Mesendoderm (in vitro differentiated cells): ENCODE data around the gene CLEC18C.

Source experiments
- DNase-seq: peaks from one replicate; pipeline ENCODE4 v3.0.0; 2013
- H2AK5ac ChIP-seq: 2 replicates; pipeline ENCODE4 v1.6.1; 2013; ENCODE audit warnings: low read length, inconsistent platforms
- H2BK120ac ChIP-seq: 2 replicates; pipeline ENCODE4 v1.6.1; 2013; ENCODE audit warnings: low read depth, mild to moderate bottlenecking, low read length, moderate library complexity, mixed read lengths
- H2BK15ac ChIP-seq: replicated peaks from 2 replicates; pipeline ENCODE4 v1.6.1; 2013; ENCODE audit warnings: low read depth, mild to moderate bottlenecking, moderate library complexity
- H2BK5ac ChIP-seq: 2 replicates; pipeline ENCODE4 v1.6.1; 2013; ENCODE audit warnings: low read length, inconsistent platforms
- H3K18ac ChIP-seq: 2 replicates; pipeline ENCODE4 v1.6.1; 2013; ENCODE audit warnings: mild to moderate bottlenecking, low read length, mixed read lengths
- H3K23ac ChIP-seq: one replicate; pipeline ENCODE4 v1.6.1; 2013; ENCODE audit warnings: low read length
- H3K27ac ChIP-seq: 2 replicates; pipeline ENCODE4 v1.5.1; 2013; ENCODE audit warnings: low read depth, mild to moderate bottlenecking, inconsistent platforms, low read length, moderate library complexity
- H3K27me3 ChIP-seq: 2 replicates; pipeline ENCODE4 v1.6.1; 2013; ENCODE audit warnings: low read length, control low read depth, mild to moderate bottlenecking, inconsistent platforms; ENCODE audit not compliant: insufficient read depth, poor library complexity
- H3K36me3 ChIP-seq: 2 replicates; pipeline ENCODE4 v1.6.1; 2013; ENCODE audit warnings: low read length, inconsistent platforms; ENCODE audit not compliant: control insufficient read depth, insufficient read depth
- H3K4ac ChIP-seq: one replicate; pipeline ENCODE4 v1.6.1; 2013; ENCODE audit warnings: low read depth, mild to moderate bottlenecking, low read length, moderate library complexity
- H3K4me1 ChIP-seq: 2 replicates; pipeline ENCODE4 v1.6.1; 2013; ENCODE audit warnings: low read depth, low read length, inconsistent platforms; ENCODE audit not compliant: control insufficient read depth
- H3K4me2 ChIP-seq: 2 replicates; pipeline ENCODE4 v1.6.1; 2013; ENCODE audit warnings: low read length
- H3K4me3 ChIP-seq: 2 replicates; pipeline ENCODE4 v1.5.1; 2013; ENCODE audit warnings: mild to moderate bottlenecking, low read length
- H3K56ac ChIP-seq: one replicate; pipeline ENCODE4 v1.6.1; 2013; ENCODE audit warnings: low read length
- H3K79me1 ChIP-seq: 2 replicates; pipeline ENCODE4 v1.6.1; 2013; ENCODE audit warnings: low read length, inconsistent platforms
- H3K79me2 ChIP-seq: 2 replicates; pipeline ENCODE4 v1.6.1; 2013; ENCODE audit warnings: mild to moderate bottlenecking, low read length; ENCODE audit not compliant: control insufficient read depth, insufficient read depth
- H3K9ac ChIP-seq: 2 replicates; pipeline ENCODE4 v1.6.1; 2013; ENCODE audit warnings: low read length, inconsistent platforms
- H4K5ac ChIP-seq: one replicate; pipeline ENCODE4 v1.6.1; 2013; ENCODE audit warnings: low read length
- H4K8ac ChIP-seq: one replicate; pipeline ENCODE4 v1.6.1; 2013; ENCODE audit warnings: low read depth, mild to moderate bottlenecking, control low read depth, low read length, moderate library complexity
- WGBS: extraction: QIAGEN DNeasy Blood & Tissue Kit; methylation state at CpG from one replicate; pipeline ENCODE4 v1.1.7; 2013; ENCODE audit warnings: low lambda C conversion rate, missing lambda C conversion rate; ENCODE audit not compliant: insufficient coverage; ENCODE audit errors: extremely low coverage; 5-methylcytosine and 5-hydroxymethylcytosine counted together

CLEC18C gene

DNA sequence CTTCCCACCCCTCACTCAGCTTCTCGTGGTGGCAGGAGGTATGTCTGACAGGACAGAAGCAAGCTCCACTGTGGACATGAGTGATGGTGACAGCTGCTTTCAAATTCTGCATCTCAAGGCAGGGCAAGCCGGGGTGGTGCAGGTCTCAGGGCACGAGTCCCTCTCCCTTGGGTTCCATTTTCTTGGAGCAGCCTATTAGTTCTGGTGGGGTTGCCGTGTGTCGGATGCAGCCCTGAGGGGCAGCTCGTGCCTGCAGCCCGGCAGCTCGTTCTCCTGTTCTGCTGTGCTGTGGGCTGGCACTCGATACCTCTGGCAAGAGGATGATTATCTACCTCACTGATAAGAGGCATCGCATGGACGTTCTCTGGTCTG lies 16.5 kb upstream of the CLEC18C start:
- Histone ChIP-seq H2AK5ac (no peak overlapping the region), H3K27ac (no peak overlapping the region), H3K4me1 (no peaks in the 10 kb centered on the region), H3K36me3 (peaks cover 14% of the 10 kb centered on the region), H3K23ac (no peak overlapping the region), H3K27me3 (no peaks in the 10 kb centered on the region), H3K4me2 (no peak overlapping the region), H4K8ac (no peak overlapping the region), H3K79me1 (no peaks in the 10 kb centered on the region), H3K4ac (no peak overlapping the region), H3K4me3 (no peak overlapping the region), H2BK120ac (no peak overlapping the region), H4K5ac (no peak overlapping the region), H3K18ac (no peak overlapping the region), H3K9ac (no peak overlapping the region), H3K56ac (no peak overlapping the region), H2BK15ac (no peak overlapping the region), H3K79me2 (no peaks in the 10 kb centered on the region), H2BK5ac (no peak overlapping the region)
- no peak for DNase-seq
- no CpG with 5 or more reads among the region's 11 CpGs for WGBS

DNA sequence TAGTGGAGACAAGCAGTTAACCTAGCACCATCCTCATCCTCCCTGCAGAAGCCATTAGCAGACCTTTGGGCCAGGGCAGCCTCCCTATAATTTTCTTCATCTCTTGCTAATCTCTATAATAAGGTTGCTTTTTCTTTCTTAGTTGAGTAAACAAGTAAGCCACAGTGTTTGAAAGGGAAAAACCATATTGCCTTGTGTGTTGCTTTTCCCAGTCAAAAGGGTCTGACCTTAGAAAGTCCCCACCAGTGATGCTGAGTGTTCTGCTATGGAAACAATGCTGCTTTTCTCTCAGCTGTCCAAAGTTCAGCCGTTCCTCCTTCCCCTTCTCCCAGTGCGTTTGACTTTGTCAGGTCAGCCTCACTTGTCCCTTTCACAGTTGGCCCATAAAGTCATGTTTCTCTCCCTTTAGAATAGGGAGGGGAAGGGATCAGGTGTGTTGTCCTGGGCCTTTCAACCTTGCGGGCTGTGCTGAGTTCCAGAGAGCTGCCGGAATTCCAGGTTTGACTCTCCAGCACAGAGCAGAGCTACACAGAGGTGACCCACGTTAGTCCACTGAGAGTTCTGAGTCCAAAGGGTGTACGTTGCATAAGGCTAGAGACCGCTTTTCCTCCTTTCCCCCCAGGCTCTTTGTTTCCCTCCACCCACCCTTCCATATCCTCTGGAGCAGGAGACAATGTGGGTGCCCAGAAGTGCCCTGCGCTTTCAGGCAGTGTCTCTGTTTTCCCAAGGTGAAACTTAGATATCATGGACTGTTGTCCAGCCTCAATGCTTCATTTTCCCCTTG lies 15.9 kb upstream of the CLEC18C start:
- H2BK15ac ChIP-seq, result no peak overlapping the region
- no peak overlapping the region for H3K23ac ChIP-seq
- no peak overlapping the region for H3K4me2 ChIP-seq
- H2AK5ac ChIP-seq, result no peak overlapping the region
- peaks cover 14% of the 10 kb centered on the region for H3K36me3 ChIP-seq
- no peak overlapping the region for H4K8ac ChIP-seq
- no peak overlapping the region for H3K27ac ChIP-seq
- H2BK120ac ChIP-seq, result no peak overlapping the region
- DNase-seq, result no peak
- H4K5ac ChIP-seq, result no peak overlapping the region
- no peak overlapping the region for H2BK5ac ChIP-seq
- no peaks in the 10 kb centered on the region for H3K79me1 ChIP-seq
- H3K9ac ChIP-seq, result no peak overlapping the region
- H3K4me3 ChIP-seq, result no peak overlapping the region
- H3K27me3 ChIP-seq, result no peaks in the 10 kb centered on the region
- no CpG with 5 or more reads among the region's 8 CpGs for WGBS
- no peaks in the 10 kb centered on the region for H3K4me1 ChIP-seq
- no peak overlapping the region for H3K4ac ChIP-seq
- H3K56ac ChIP-seq, result no peak overlapping the region
- no peaks in the 10 kb centered on the region for H3K79me2 ChIP-seq
- no peak overlapping the region for H3K18ac ChIP-seq

DNA sequence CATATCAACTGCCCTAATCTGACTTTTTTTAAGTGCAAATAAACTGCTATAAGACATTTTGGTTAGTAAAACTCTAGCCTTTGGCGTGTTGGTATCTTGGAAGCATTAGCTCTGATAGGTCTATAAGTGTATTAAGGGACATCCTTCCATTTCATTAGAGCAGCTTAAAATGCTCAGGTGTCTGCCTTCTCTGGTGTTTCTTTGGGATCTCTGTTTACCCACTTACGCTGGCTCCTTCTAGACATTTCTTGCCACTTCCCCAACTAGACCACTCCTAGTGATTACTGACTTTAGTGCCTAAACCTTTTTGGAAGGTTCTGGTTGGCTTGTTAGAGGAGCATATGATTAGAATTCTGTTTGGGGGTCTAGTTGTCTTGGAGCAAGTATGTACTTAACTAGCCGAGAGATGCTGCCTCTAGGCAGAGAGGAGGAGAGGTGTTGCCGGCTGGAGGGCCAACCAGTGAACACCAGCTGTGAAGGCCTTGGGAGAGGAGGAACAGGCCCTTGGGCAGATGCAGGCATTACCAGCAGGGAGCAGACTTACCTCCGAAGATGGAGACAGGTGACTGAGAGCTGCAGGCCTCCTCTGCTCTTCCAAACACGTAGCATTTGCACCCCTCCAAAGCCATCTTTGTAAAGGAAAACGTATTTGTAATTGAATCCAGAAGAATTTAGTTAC lies 15.2 kb upstream of the CLEC18C start:
- no peak overlapping the region for H3K4ac ChIP-seq
- H2BK15ac ChIP-seq, result no peak overlapping the region
- H3K4me2 ChIP-seq, result no peak overlapping the region
- no peaks in the 10 kb centered on the region for H3K79me1 ChIP-seq
- no peaks in the 10 kb centered on the region for H3K79me2 ChIP-seq
- H3K23ac ChIP-seq, result no peak overlapping the region
- no peak overlapping the region for H3K27ac ChIP-seq
- H2BK5ac ChIP-seq, result no peak overlapping the region
- H3K27me3 ChIP-seq, result no peaks in the 10 kb centered on the region
- H2AK5ac ChIP-seq, result no peak overlapping the region
- peaks cover 13% of the 10 kb centered on the region for H3K36me3 ChIP-seq
- no CpG with 5 or more reads among the region's 7 CpGs for WGBS
- peak; percentile 54 for DNase-seq
- H4K5ac ChIP-seq, result no peak overlapping the region
- no peak overlapping the region for H3K4me3 ChIP-seq
- no peaks in the 10 kb centered on the region for H3K4me1 ChIP-seq
- no peak overlapping the region for H3K56ac ChIP-seq
- H3K18ac ChIP-seq, result no peak overlapping the region
- no peak overlapping the region for H2BK120ac ChIP-seq
- H4K8ac ChIP-seq, result no peak overlapping the region
- H3K9ac ChIP-seq, result no peak overlapping the region

DNA sequence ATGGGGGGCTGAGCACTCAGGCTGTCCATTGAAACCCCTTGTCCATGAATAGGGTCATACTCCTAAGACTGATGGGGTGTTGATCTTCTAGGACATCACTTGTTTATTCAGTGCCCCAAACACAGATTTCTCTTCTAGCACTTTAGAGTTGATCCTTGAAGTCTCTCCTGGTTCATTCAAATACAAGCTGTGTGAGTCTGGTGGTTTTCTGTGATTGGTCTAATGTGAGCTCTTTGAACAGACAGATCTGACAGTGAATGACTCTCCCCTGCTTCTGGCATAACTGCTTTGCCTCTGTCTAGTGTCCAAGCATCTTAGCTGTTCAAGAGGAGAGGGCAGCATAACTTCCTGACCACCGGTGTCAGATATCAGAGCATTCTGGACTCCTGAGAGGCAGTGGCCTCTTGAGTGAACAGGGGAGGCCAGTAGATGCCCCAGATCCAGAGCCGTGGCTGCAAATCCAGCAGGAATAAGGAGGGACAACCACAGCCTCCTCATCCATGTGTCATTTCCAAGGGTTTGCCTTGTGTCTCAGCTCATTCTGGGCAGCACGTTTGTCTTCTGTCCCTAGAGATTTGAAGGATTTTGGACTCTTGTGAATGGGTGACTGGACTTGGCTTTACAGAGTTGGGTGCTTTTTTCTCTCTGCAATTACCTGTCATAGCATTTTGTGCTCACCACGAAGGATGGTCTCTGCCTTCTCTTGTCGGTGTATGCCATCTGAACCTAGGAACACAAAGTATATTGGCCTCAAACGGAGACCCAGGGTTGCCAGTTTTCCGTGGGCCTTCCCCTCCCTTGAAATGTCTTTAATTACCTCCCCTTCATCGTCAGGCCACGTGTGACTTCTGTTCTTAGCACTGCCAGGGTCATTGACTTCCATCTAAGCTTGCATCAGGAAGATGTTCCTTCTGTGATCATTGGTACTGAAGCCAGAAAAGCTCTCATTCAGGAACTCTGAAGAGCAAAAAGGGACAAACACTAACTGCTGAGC lies 13.9 kb upstream of the CLEC18C start:
- no peak overlapping the region for H3K4me2 ChIP-seq
- peaks cover 12% of the 10 kb centered on the region for H3K36me3 ChIP-seq

DNA sequence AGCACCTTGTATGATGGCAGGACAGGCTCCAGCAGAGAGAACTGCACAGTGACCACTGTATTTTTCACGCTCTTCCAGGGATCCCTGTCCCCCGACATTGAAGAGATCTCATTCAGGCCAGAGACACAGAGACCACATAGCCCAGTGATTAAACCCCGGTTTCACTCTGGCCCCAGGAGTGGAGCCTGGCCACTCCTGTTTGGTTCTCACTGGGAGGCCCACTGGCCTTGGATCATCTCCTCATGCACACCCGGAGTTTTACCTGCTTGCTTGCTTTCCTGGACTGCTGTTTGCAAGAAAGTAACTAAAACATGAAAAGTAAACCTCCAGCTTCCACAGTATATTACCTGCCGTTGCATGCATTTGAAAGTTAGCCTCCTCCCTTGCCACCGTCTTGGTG lies 13.2 kb upstream of the CLEC18C start:
- H3K4me2 ChIP-seq, result no peak overlapping the region
- no peak overlapping the region for H3K27ac ChIP-seq
- no CpG with 5 or more reads among the region's 6 CpGs for WGBS
- H3K27me3 ChIP-seq, result no peaks in the 10 kb centered on the region
- no peak overlapping the region for H3K18ac ChIP-seq
- H3K56ac ChIP-seq, result no peak overlapping the region
- no peak overlapping the region for H2BK120ac ChIP-seq
- no peak overlapping the region for H2BK5ac ChIP-seq
- H3K4me1 ChIP-seq, result no peaks in the 10 kb centered on the region
- no peak for DNase-seq
- no peak overlapping the region for H3K9ac ChIP-seq
- H2BK15ac ChIP-seq, result no peak overlapping the region
- H2AK5ac ChIP-seq, result no peak overlapping the region
- H4K5ac ChIP-seq, result no peak overlapping the region
- H3K79me1 ChIP-seq, result no peaks in the 10 kb centered on the region
- no peaks in the 10 kb centered on the region for H3K79me2 ChIP-seq
- H3K4ac ChIP-seq, result no peak overlapping the region
- peaks cover 12% of the 10 kb centered on the region for H3K36me3 ChIP-seq
- H3K23ac ChIP-seq, result no peak overlapping the region
- no peak overlapping the region for H3K4me3 ChIP-seq
- no peak overlapping the region for H4K8ac ChIP-seq

More for the DNA sequence above, 13.9 kb upstream of the CLEC18C start:
- H3K56ac ChIP-seq, result no peak overlapping the region
- no peak overlapping the region for H3K4ac ChIP-seq
- no peaks in the 10 kb centered on the region for H3K4me1 ChIP-seq
- no peak overlapping the region for H4K5ac ChIP-seq
- H3K9ac ChIP-seq, result no peak overlapping the region
- H2BK15ac ChIP-seq, result no peak overlapping the region
- H2AK5ac ChIP-seq, result no peak overlapping the region
- no peak overlapping the region for H4K8ac ChIP-seq
- H3K23ac ChIP-seq, result no peak overlapping the region
- no peak for DNase-seq
- no peak overlapping the region for H3K4me3 ChIP-seq
- no peak overlapping the region for H2BK5ac ChIP-seq
- no peaks in the 10 kb centered on the region for H3K27me3 ChIP-seq
- no peak overlapping the region for H3K18ac ChIP-seq
- H3K79me1 ChIP-seq, result no peaks in the 10 kb centered on the region
- H3K27ac ChIP-seq, result no peak overlapping the region
- no peak overlapping the region for H2BK120ac ChIP-seq
- H3K79me2 ChIP-seq, result no peaks in the 10 kb centered on the region
- WGBS, result no CpG with 5 or more reads among the region's 9 CpGs
